ENCODE data around the gene GAD2.

GAD2 gene

GRCh38 chr10:26243351-26243720 lies 26.8 kb downstream of the GAD2 start:
- TF ChIP-seq CTCF (IDR thresholded peaks at IDR 0.05; ENCODE audit: low read depth, low read length): no peak
- TF ChIP-seq EZH2phosphoT487 (IDR thresholded peaks at IDR 0.05; ENCODE audit: low read depth): no peak

GRCh38 chr10:26249681-26250080 lies 33.1 kb downstream of the GAD2 start:
- Histone ChIP-seq H3K4me3 (ENCODE audit: low read length) (no peak overlapping the region), H3K4me2 (ENCODE audit: low read length) (no peak overlapping the region), H4K20me1 (ENCODE audit: insufficient read depth, low read length) (no peaks in the 10 kb centered on the region), H3K36me3 (replicated peaks; ENCODE audit: low read depth, low read length) (no peaks in the 10 kb centered on the region), H3K4me1 (ENCODE audit: low read length) (no peaks in the 10 kb centered on the region), H3K79me2 (ENCODE audit: low read length) (no peaks in the 10 kb centered on the region), H2AFZ (ENCODE audit: low read depth, low read length) (no peak overlapping the region), H3K9ac (ENCODE audit: low read length) (no peak overlapping the region), H3K27me3 (ENCODE audit: low read depth, low read length) (no peaks in the 10 kb centered on the region), H3K27ac (ENCODE audit: low read length) (no peak overlapping the region), H3K9me3 (ENCODE audit: insufficient read depth, low read length) (no peaks in the 10 kb centered on the region)
- no peak for TF ChIP-seq CTCF (IDR thresholded peaks at IDR 0.05; ENCODE audit: low read depth, low read length)
- no peak for TF ChIP-seq EZH2phosphoT487 (IDR thresholded peaks at IDR 0.05; ENCODE audit: low read depth)

More at GRCh38 chr10:26243351-26243720, 26.8 kb downstream of the GAD2 start:
- no peak overlapping the region for H3K4me2 ChIP-seq (ENCODE audit: low read length)
- no peaks in the 10 kb centered on the region for H4K20me1 ChIP-seq (ENCODE audit: insufficient read depth, low read length)
- H3K9me3 ChIP-seq (ENCODE audit: insufficient read depth, low read length): no peaks in the 10 kb centered on the region
- H3K27ac ChIP-seq (ENCODE audit: low read length): no peak overlapping the region
- H3K36me3 ChIP-seq (replicated peaks; ENCODE audit: low read depth, low read length): no peaks in the 10 kb centered on the region
- H3K79me2 ChIP-seq (ENCODE audit: low read length): no peaks in the 10 kb centered on the region
- no peak overlapping the region for H3K4me3 ChIP-seq (ENCODE audit: low read length)
- no peak overlapping the region for H3K9ac ChIP-seq (ENCODE audit: low read length)
- no peak overlapping the region for H2AFZ ChIP-seq (ENCODE audit: low read depth, low read length)
- H3K4me1 ChIP-seq (ENCODE audit: low read length): no peaks in the 10 kb centered on the region
- H3K27me3 ChIP-seq (ENCODE audit: low read depth, low read length): peaks cover 14% of the 10 kb centered on the region; the same call in 1 of the 2 replicates

GRCh38 chr10:26251925-26252324 lies 35.4 kb downstream of the GAD2 start:
- peaks cover 4% of the 10 kb centered on the region; the same call in 1 of the 2 replicates for H3K27me3 ChIP-seq (ENCODE audit: low read depth, low read length)
- no peaks in the 10 kb centered on the region for H3K79me2 ChIP-seq (ENCODE audit: low read length)
- no peaks in the 10 kb centered on the region for H3K4me1 ChIP-seq (ENCODE audit: low read length)
- no peak overlapping the region for H3K4me2 ChIP-seq (ENCODE audit: low read length)
- H3K36me3 ChIP-seq (replicated peaks; ENCODE audit: low read depth, low read length): no peaks in the 10 kb centered on the region
- no peaks in the 10 kb centered on the region for H4K20me1 ChIP-seq (ENCODE audit: insufficient read depth, low read length)
- no peak overlapping the region for H2AFZ ChIP-seq (ENCODE audit: low read depth, low read length)
- TF ChIP-seq CTCF (IDR thresholded peaks at IDR 0.05; ENCODE audit: low read depth, low read length) (no peak), EZH2phosphoT487 (IDR thresholded peaks at IDR 0.05; ENCODE audit: low read depth) (no peak)
- H3K9me3 ChIP-seq (ENCODE audit: insufficient read depth, low read length): no peaks in the 10 kb centered on the region
- no peak overlapping the region for H3K9ac ChIP-seq (ENCODE audit: low read length)
- no peak overlapping the region for H3K4me3 ChIP-seq (ENCODE audit: low read length)
- no peak overlapping the region for H3K27ac ChIP-seq (ENCODE audit: low read length)

- H3K4me3 ChIP-seq (ENCODE audit: low read length): no peak overlapping the region
These were observed 38.0 kb downstream of the GAD2 start for GRCh38 chr10:26254616-26255015.

More at GRCh38 chr10:26254616-26255015, 38.0 kb downstream of the GAD2 start:
- peaks cover 4% of the 10 kb centered on the region; the same call in 1 of the 2 replicates for H3K27me3 ChIP-seq (ENCODE audit: low read depth, low read length)
- no peaks in the 10 kb centered on the region for H4K20me1 ChIP-seq (ENCODE audit: insufficient read depth, low read length)
- H3K79me2 ChIP-seq (ENCODE audit: low read length): no peaks in the 10 kb centered on the region
- TF ChIP-seq EZH2phosphoT487 (IDR thresholded peaks at IDR 0.05; ENCODE audit: low read depth): no peak
- no peak for TF ChIP-seq CTCF (IDR thresholded peaks at IDR 0.05; ENCODE audit: low read depth, low read length)
- no peak overlapping the region for H3K27ac ChIP-seq (ENCODE audit: low read length)
- no peak overlapping the region for H3K4me2 ChIP-seq (ENCODE audit: low read length)
- no peaks in the 10 kb centered on the region for H3K4me1 ChIP-seq (ENCODE audit: low read length)
- H2AFZ ChIP-seq (ENCODE audit: low read depth, low read length): no peak overlapping the region
- H3K9ac ChIP-seq (ENCODE audit: low read length): no peak overlapping the region
- H3K9me3 ChIP-seq (ENCODE audit: insufficient read depth, low read length): no peaks in the 10 kb centered on the region
- H3K36me3 ChIP-seq (replicated peaks; ENCODE audit: low read depth, low read length): no peaks in the 10 kb centered on the region
